ENCODE data around the gene INPP1. TPM values are rescaled to one million over a fixed set of nuclear protein-coding genes. Genes with fewer than 3 reads are reported as not detected.

The INPP1 gene
- total RNA-seq, 1 donor from 2014 or later = 11.3 TPM

- DNase-seq (ENCODE audit: low read depth) (no peak), FAIRE-seq (no peak)
- Histone ChIP-seq H4K20me1 (ENCODE audit: insufficient read depth, low read length) (peaks cover 3% of the 10 kb centered on the region), H3K9me3 (ENCODE audit: insufficient read depth, low read depth, low read length) (no peaks in the 10 kb centered on the region), H2AFZ (ENCODE audit: low read depth, low read length) (no peak overlapping the region), H3K9ac (ENCODE audit: low read length) (no peak overlapping the region), H3K27me3 (ENCODE audit: insufficient read depth, low read length) (no peaks in the 10 kb centered on the region), H3K36me3 (ENCODE audit: insufficient read depth, low read length) (peaks cover 14% of the 10 kb centered on the region), H3K79me2 (ENCODE audit: insufficient read depth, low read length) (no peaks in the 10 kb centered on the region), H3K4me2 (ENCODE audit: low read length) (no peak overlapping the region), H3K27ac (ENCODE audit: low read depth, low read length) (no peak overlapping the region), H3K4me1 (ENCODE audit: insufficient read depth, low read length) (no peaks in the 10 kb centered on the region), H3K4me3 (ENCODE audit: insufficient read depth, low read depth, low read length) (no peak overlapping the region)
- Mint-ChIP-seq H3K36me3 (ENCODE audit: low read depth, unreplicated experiment) (no peaks in the 10 kb centered on the region), H3K4me3 (ENCODE audit: unreplicated experiment) (no peak overlapping the region), H3K4me1 (ENCODE audit: low read depth, unreplicated experiment) (no peaks in the 10 kb centered on the region), H3K27me3 (ENCODE audit: low read depth, unreplicated experiment) (no peaks in the 10 kb centered on the region), H3K9me3 (ENCODE audit: unreplicated experiment) (no peaks in the 10 kb centered on the region), H3K27ac (ENCODE audit: unreplicated experiment) (no peak overlapping the region)
- no peak for TF ChIP-seq CTCF (IDR thresholded peaks at IDR 0.05; ENCODE audit: insufficient read depth, low read depth, low read length)
- TF ChIP-seq EZH2 (IDR thresholded peaks at IDR 0.05; ENCODE audit: insufficient read depth, low read length) = no peak
These were observed 23.7 kb downstream of the INPP1 start for GRCh38 chr2:190367091-190367490.

GRCh38 chr2:190369635-190370034 lies 26.2 kb downstream of the INPP1 start:
- no peaks in the 10 kb centered on the region for H3K27me3 ChIP-seq (ENCODE audit: insufficient read depth, low read length)
- H4K20me1 ChIP-seq (ENCODE audit: insufficient read depth, low read length) = peaks cover 3% of the 10 kb centered on the region
- no peaks in the 10 kb centered on the region for H3K79me2 ChIP-seq (ENCODE audit: insufficient read depth, low read length)
- Mint-ChIP-seq H3K4me1 (ENCODE audit: low read depth, unreplicated experiment) (no peaks in the 10 kb centered on the region), H3K36me3 (ENCODE audit: low read depth, unreplicated experiment) (no peaks in the 10 kb centered on the region), H3K27ac (ENCODE audit: unreplicated experiment) (no peak overlapping the region), H3K27me3 (ENCODE audit: low read depth, unreplicated experiment) (no peaks in the 10 kb centered on the region), H3K9me3 (ENCODE audit: unreplicated experiment) (no peaks in the 10 kb centered on the region), H3K4me3 (ENCODE audit: unreplicated experiment) (no peak overlapping the region)
- H3K9me3 ChIP-seq (ENCODE audit: insufficient read depth, low read depth, low read length) = no peaks in the 10 kb centered on the region
- H3K27ac ChIP-seq (ENCODE audit: low read depth, low read length) = no peak overlapping the region
- H3K4me2 ChIP-seq (ENCODE audit: low read length) = no peak overlapping the region
- H3K9ac ChIP-seq (ENCODE audit: low read length) = no peak overlapping the region
- no peak overlapping the region for H2AFZ ChIP-seq (ENCODE audit: low read depth, low read length)
- TF ChIP-seq EZH2 (IDR thresholded peaks at IDR 0.05; ENCODE audit: insufficient read depth, low read length) = no peak
- no peak for TF ChIP-seq CTCF (IDR thresholded peaks at IDR 0.05; ENCODE audit: insufficient read depth, low read depth, low read length)
- FAIRE-seq (no peak), DNase-seq (ENCODE audit: low read depth) (no peak)
- H3K36me3 ChIP-seq (ENCODE audit: insufficient read depth, low read length) = peaks cover 14% of the 10 kb centered on the region
- H3K4me1 ChIP-seq (ENCODE audit: insufficient read depth, low read length) = no peaks in the 10 kb centered on the region
- no peak overlapping the region for H3K4me3 ChIP-seq (ENCODE audit: insufficient read depth, low read depth, low read length)

GRCh38 chr2:190376083-190376482 lies 32.7 kb downstream of the INPP1 start:
- H3K27ac Mint-ChIP-seq (ENCODE audit: unreplicated experiment) = no peak overlapping the region

More at GRCh38 chr2:190376083-190376482, 32.7 kb downstream of the INPP1 start:
- Mint-ChIP-seq H3K36me3 (ENCODE audit: low read depth, unreplicated experiment) (peaks cover 2% of the 10 kb centered on the region), H3K27me3 (ENCODE audit: low read depth, unreplicated experiment) (peaks cover 3% of the 10 kb centered on the region), H3K4me3 (ENCODE audit: unreplicated experiment) (no peak overlapping the region), H3K9me3 (ENCODE audit: unreplicated experiment) (no peaks in the 10 kb centered on the region), H3K4me1 (ENCODE audit: low read depth, unreplicated experiment) (no peaks in the 10 kb centered on the region)
- Histone ChIP-seq H3K27me3 (ENCODE audit: insufficient read depth, low read length) (no peaks in the 10 kb centered on the region), H3K79me2 (ENCODE audit: insufficient read depth, low read length) (no peaks in the 10 kb centered on the region), H3K36me3 (ENCODE audit: insufficient read depth, low read length) (peaks cover 3% of the 10 kb centered on the region), H2AFZ (ENCODE audit: low read depth, low read length) (no peak overlapping the region), H3K4me3 (ENCODE audit: insufficient read depth, low read depth, low read length) (no peak overlapping the region), H4K20me1 (ENCODE audit: insufficient read depth, low read length) (no peaks in the 10 kb centered on the region), H3K9ac (ENCODE audit: low read length) (no peak overlapping the region), H3K27ac (ENCODE audit: low read depth, low read length) (no peak overlapping the region), H3K4me1 (ENCODE audit: insufficient read depth, low read length) (no peaks in the 10 kb centered on the region), H3K9me3 (ENCODE audit: insufficient read depth, low read depth, low read length) (no peaks in the 10 kb centered on the region), H3K4me2 (ENCODE audit: low read length) (no peak overlapping the region)
- TF ChIP-seq EZH2 (IDR thresholded peaks at IDR 0.05; ENCODE audit: insufficient read depth, low read length) (no peak), CTCF (IDR thresholded peaks at IDR 0.05; ENCODE audit: insufficient read depth, low read depth, low read length) (no peak)
- FAIRE-seq (no peak), DNase-seq (ENCODE audit: low read depth) (no peak)
